SIG-M5 treated with dmso at 0.1 percent for 504 hours (cell line): ENCODE results near the gene CALN1.
"Not testable (repeated sequence)": the region's sequence is repeated elsewhere in the genome, so short reads cannot be mapped to it uniquely, and the experiment has no call there.

Source experiments
- DNase-seq: peaks from one replicate; lab custom pipeline; 2025; ENCODE audit not compliant: unreplicated experiment; lab: John Stamatoyannopoulos, UW

CALN1 gene

DNA sequence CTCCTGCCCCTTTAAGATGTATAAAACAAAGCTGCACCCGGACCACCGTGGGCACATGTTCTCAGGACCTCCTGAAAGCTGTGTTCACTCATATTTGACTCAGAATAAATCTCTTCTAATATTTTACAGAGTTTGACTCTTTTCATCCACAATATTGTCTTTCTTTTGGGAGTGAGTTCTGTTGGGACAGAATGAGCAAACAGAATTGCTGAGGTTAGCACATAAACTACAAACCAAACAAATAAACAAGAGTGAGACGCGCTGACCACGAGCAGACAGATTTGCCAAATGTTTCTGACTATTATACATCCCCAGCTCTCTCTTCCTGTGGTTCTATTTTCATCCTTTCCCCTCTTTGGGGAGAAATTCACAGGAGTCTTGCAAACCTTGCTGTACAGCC is 526.7 kb downstream of the CALN1 start:
- DNase-seq, result no peak

DNA sequence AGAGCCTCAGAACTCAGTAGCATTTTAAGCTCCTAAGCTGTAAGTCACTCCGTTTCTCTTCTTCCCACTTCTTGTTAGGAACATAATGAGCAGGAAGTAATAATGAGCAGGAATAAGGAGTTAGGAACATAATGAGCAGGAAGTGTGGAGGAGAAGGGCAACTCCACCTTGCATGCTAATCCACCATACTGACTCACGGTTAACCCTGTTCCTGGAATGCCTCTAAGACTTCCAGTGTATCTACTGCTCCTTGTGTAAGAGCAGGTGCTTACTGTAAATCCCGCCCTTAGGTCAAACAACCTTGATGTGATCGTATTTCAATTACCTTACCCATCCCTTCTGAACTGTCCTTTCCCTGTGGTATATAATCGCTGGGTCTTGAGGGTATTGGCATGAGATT is 528.7 kb downstream of the CALN1 start:
- no peak for DNase-seq

DNA sequence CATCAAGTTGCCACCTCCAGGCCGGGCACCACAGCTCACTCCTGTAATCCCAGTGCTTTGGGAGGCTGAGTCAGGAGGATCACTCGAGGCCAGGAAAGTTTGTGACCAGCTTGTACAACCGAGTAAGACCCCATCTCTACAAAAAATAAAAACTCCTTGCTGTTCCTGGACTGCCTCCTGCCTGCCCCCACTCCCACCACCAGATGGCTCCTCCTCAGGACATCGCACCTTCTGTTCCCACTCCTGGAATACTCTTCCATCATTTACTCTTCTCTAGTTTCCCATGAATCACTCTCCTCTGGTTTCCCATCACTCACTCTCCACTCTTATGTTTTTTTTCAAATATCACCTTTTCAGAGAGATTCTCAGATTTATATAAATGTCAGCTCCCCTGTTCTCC is 540.7 kb downstream of the CALN1 start:
- DNase-seq, result no peak

DNA sequence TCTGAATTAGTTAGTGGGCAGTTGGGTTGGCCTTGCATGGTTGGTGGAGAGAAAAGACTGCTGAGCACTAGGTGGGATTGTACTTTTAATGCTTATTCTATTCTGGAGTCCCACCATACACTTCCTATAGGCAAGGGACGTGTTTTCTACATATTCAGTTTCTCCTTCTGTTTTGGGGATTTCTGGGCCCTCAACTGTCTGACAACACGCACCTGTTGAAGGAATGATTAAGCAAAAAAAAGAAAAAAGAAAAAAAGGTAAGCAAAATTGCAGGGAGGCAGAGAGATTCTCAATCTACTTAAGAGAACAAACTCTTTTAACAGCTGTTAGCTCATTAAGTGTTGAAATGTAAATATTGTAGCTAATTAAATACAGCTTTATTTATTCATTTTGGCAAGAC is 541.3 kb downstream of the CALN1 start:
- DNase-seq, result no peak

DNA sequence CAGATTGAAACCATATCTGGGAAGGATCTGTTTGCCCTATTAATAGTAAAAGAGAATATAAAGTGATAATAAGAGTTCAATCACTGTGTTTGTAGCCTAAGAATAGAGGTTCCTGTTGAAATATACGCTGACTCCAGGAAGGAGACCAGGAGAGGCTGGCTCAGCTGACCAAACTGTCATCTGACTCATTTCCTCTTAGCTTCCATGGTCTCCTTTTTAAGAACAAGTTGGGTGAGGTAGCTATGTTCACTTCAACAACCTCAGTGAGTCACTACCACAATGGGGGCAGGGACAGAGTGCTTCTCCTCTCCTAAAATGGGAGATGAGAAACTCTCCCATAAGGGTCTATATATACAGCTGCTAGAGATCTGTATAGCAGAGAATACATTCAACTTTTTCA is 543.3 kb downstream of the CALN1 start:
- no peak for DNase-seq

DNA sequence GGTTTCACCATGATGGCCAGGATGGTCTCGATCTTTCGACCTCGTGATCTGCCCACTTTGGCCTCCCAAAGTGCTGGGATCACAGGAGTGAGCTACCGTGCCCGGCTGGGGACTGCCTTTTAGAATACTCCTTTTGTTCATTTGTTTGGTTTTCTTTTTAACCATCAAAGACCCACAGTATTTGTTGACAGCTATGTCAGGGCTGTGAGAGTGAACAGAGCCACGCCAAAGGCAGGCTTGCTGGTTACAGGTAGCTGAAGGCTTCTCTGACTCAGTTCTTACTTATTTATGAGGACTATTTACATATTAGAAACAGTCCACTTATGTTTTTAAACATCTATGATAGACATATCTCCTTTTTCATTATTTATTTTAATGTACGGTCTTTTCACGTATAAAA is 544.5 kb downstream of the CALN1 start:
- DNase-seq, result no peak

DNA sequence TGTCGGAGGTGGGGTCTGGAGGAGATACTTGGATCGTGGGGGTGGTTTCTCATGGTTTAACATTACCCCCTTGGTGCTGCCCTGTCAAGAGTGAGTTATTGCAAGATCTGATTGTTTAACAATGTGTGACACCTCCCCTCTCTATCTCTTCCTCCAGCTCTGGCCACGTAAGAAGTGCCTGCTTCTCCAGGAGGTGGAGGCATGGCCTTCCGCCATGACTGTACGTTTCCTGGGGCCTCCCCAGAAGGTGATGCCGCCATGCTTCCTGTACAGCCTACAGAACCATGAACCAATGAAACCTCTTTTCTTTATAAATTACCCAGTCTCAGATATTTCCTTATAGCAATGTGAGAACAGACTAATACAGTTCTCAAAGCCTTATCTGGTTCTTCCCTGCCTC is 547.0 kb downstream of the CALN1 start:
- no peak for DNase-seq

DNA sequence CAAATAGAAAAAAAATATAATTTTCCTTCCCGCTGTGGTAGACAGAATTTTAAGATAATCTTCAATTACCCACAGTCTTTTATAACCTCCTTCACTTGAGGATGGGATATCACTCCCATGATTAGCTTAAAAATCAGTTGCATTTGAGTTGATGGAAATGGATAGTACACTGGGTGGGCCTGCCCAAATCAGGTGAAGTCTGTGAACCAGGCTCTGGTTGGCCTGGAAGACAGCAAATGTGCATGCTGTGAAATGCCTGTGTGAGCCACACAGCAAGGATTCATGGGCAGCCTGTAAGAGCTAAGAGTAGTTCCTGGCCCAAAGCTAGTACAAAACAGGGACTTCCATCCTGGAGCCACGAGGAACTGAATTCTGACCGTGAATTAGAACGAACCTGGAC is 548.0 kb downstream of the CALN1 start:
- DNase-seq, result no peak

DNA sequence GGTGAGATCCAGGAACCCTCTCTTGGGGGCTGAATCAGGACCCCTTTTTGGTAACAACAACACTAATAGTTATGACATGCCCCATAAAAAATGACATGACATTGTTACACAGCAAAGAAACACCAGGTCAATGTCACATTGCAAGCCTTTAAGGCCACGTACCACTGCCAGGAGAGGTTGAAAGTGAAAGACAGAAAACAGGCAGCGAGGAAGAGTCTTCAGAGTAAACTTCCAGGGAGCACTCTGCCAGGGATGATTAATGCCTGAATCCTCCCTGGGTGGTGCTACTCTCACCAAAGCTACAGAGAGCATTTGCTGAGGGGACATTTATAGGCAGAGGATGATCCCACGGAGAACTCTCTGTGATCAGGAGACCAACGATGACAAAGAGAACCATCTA is 551.6 kb downstream of the CALN1 start:
- DNase-seq, result no peak

DNA sequence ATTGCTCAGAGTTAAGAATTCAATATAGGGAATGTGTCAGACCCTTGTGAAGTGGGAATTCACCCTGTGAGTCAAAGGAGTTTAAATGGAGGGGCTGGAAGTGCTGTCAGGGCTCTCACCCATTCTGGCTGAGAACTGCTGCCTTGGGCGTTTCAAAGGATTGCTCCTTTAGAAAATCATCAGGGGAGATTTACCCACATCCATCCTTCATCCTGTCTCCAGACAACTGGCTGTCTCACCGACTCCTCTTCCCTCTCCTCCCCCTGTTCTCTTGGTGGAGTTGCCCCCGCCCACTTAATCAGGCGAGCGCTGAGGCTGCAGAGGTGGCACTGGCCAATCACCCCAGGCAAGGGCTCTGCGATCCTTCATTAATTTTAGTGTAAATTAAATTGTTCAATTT is 554.8 kb downstream of the CALN1 start:
- no peak for DNase-seq

DNA sequence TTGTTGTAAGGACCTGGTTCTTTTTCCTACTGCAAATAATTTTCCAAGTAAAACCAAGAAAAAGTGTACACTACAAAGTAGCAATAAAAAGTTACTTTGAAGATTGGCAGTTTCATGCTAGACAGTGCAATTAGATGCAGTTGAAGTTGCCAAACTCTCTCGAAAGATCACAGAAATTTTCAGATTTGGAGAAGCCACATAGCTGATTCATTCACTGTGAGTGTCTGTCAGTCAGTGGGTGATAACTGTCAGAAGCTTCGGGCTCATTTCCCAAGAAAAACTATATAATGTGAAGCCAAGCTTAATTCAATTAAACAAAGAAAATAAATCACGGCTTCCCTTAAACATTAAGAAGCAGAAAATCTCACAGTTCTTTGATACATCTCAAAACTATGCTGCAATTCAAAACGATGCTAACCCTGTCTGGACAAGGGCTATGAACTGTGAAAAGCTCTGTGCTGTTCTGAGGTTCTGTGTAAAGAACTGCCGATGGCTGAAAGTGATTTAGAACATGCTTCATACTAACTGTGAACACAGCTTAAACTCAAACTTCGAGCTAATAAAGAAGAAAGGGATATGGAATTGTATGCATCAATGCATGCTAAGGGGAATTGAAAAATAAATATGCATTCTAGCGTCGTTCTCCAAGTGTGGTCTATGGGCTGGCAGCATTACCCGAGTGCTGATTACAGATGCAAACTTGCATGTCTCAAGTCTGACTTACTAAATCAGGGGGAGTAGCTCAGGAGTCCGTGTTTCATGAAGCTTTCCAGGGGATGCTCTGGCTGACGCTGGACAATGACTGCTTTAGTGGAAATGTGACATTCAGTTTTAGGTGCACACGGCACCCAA is 557.4 kb downstream of the CALN1 start:
- DNase-seq, result no peak

DNA sequence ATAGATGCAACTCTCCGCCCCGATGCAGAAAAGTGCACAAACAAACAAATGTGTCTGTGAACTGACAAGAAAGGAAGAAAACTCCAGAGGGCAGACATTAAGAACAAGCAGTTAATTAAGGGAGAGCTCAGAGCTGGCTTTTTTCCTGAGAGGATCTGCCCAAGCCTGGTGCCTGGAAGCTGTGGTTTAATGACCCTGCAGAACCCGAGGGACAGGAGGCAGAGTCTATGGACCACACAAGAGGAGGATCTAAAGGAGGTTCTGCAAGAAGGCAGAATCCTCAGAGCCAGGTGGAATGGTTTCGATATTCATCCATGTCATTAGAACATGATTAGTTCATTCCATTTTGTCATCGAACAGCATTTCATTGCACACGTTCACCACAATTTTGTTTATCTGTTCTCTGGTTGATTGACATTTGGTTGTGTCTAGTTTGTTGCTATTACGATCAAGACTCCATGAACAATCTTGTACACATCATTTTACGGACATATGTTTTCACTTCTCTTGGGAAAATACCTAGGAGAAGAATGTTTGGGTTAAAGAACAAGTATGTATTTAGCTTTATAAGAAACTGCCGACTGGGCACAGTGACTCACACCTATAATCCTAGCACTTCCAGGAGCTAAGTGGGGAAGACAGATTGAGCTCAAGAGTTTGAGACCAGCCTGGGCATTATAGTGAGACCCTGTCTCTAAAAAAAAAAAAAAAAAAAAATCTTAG is 560.2 kb downstream of the CALN1 start:
- DNase-seq, result no peak

DNA sequence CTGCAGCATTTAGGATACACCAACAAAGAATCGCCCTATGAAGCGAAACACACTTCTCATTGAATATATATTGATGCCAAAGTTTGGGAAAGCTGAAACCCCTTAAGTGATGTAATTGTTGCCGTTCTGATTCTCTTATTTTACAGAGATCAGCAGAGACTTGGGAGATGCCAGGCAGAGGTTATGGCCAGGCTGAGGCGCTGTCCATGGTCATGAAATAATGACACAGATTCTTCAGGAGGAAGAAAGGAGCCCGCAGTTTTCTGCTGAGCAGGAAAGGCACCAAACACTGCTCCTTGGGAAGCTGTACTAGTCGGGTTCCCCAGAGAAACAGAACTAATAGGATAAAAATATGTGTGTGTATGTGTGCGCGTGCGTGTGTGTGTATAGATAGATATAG is 566.0 kb downstream of the CALN1 start:
- DNase-seq, result no peak

DNA sequence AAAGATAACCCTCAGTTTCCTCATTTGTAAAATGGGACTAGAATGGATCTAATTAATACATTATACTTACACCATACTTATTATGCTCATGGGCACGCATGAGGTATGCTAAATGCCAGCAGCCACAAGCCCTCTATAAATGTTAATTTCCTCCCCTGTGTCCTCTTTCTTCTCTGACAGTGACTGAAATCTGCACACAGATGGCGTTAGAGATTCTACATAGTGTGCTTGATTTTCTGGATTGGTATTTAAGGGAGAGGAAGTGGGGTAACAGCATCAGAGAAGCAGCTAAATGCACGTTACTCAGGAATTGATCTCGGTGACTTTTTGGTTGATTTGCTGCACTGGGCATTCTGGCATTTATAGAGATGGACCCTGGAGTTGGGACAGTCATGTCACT is 568.5 kb downstream of the CALN1 start:
- DNase-seq, result no peak

DNA sequence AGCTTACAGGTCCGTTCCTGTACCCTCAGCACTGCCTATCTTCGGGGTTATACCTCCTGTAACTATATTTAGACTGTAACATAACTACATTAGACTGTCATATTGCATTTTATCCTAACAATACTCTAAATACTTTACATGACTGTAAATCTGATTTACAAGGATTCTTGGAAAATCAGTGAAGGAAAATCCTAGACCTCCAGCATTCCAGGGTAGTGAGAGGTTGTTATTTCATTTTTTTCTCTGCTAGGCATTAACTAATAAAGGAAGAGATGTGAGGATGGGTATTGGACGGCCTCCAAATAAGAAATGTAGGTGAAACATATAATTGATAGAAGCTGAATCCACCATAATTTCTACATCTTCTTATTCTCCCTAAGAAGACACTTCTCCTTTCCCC is 569.4 kb downstream of the CALN1 start:
- no peak for DNase-seq

DNA sequence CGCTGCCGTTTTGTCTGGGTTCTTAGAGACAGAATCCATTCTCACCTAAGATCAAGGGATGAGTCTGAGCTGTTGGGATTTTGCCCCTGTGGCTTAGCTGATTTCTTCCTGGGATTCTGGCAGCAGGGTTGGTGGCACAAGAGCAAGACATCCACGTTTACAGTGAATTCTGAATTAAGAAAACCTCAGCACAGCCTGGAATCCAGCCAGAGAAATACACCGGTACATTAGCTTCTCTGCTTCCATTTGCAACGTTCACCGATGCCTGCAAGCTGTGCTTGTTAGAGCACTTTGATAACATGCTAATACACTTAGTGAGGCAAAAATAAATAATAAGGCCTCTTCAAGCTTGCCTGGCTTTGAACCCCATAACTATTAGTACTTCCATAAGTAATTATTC is 569.8 kb downstream of the CALN1 start:
- no peak for DNase-seq

DNA sequence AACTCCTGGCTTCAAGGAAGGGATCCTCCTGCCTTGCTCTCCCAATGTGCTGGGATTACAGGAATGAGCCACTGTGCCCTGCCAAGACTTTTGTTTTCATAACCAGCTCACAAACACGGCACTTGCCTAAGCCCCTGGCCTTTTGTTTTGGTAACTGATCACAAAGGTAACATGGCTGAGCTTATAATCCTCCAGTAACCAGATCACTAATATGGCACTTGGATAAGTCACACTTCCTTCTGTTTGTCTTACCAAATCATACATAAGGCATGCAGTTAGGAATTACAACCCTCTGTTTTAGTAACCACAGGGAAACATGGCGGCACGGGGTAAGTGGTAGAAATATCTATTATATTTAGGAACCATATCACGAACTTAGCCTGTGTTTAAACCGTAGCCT is 577.1 kb downstream of the CALN1 start:
- no peak for DNase-seq

DNA sequence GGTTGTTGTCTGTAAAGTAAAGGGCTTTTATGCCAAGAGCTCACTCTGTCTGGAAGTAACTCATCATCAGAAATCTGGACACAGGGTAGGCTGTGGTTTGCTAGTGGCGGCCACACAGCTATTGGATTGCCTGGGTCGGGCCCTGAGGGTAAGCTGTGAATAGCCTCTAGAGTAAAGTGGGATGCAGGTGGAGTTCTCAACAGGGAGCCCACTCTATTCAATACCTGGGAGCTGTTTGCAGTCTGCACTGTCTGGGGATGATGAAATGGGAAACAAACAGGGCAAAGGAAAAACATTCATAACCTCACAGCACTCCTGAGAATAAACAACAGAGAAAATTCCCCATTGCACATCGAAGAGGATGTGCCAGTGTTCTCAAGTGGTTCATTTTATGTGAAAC is 582.6 kb downstream of the CALN1 start:
- no peak for DNase-seq

DNA sequence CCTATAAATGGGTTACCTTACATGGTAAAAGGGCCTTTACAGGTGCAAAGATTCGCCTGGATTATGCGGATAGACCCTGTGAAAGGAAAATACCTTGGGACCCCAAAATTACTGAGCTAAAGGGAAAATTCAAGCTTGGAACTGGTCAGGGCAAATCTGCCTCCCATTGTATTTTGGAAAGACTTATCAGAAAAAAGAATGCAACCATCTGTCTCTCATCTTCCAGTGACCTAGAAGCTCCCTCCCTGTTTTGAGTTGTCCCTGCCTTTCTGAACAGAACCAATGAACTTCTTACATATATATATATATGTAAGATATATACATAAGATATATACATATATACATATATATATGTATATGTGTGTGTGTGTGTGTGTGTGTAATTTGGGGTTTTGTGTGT is 583.8 kb downstream of the CALN1 start:
- DNase-seq, result no peak

DNA sequence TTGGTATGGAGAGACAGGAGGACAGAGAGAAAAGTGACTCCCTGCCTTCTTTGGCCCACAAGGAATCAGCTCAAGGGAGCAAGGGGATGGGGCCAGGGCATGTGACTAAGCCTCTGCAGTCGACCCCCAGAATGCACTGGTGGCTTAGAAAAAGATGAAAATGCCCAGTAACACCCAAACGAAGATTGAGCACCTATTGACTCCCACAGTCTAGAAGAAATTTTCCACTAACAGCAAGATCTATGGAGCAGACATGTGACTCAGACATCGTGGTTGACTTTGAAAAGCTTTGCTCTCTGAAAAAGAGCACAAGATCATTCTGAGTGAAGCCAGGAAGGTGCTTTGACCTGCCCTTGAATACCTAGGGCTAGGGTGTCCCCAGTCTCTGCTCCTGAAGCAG is 586.0 kb downstream of the CALN1 start:
- no peak for DNase-seq

DNA sequence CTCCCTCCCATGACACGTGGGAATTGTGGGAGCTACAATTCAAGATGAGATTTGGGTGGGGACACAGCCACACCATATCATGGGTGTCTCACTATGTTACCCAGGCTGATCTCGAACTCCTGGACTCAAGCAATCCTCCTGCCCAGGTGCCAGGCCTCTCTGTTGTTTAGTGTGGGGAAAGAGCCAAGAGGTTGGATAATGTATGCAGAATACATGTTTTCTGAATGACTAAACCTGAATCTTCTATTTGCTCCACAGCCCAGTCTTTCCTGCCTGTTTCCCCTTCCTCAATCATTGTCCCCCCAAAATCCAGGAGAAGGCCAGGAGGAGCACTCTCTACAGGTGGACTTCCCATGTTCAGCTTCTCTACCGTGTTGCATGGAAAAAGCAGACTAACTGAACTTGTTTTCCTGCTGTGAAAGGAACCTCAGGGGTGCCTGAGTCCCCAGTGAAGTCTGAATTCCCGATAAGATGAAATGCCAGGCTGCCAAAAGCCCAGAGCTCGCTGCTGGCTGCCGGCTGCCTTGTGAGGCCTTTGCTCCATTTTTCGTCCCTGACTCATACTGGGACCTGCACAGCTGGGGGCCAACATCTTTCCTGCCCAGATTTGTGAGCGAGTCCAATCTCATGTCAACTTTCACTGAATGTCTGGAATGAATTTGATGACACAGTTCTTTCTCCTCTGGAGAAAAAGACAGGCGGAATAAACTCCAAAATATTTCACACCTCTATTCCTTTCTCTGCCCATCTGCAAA is 588.0 kb downstream of the CALN1 start:
- no peak for DNase-seq

DNA sequence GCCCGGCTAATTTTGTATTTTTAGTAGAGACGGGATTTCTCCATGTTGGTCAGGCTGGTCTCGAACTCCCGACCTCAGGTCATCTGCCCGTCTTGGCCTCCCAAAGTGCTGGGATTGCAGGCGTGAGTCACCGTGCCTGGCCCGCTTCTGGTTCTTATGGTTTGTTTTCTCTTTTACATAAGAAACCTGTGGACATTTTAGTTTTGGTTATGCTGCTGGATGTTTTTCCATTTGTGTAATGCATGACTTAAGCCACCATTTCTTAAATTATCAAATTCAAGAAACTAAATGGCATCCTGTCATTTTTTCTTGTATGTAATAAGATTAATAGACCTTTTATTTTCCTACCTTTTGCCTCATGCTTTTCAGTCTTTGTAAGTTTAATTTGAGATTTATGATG is 589.7 kb downstream of the CALN1 start:
- DNase-seq, result not testable (repeated sequence)
